ENCODE results near the gene MFSD8.
A peak's percentile ranks its signal among the peaks of the same experiment; 100 is the strongest.
"Not testable (repeated sequence)": the region's sequence is repeated elsewhere in the genome, so short reads cannot be mapped to it uniquely, and the experiment has no call there.

MFSD8 gene

DNA sequence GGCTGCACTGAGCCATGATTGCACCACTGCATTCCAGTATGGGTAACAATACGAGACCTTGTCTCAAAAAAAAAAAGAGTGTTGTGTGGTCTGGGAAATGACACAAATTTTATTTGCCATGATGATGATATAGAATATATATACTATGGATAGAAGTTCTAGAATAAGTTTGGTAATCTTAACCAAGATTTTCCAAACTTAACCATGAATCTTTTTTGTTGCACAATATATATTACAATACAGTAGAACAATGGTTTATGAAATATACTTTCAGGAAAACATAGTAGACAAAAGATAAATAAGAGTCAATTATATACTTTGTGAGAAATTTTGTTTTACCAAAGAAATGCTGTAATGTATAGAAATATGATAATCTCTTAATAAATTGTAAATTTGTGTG, 34.8 kb downstream of the MFSD8 start:
- DNase-seq = no peak

DNA sequence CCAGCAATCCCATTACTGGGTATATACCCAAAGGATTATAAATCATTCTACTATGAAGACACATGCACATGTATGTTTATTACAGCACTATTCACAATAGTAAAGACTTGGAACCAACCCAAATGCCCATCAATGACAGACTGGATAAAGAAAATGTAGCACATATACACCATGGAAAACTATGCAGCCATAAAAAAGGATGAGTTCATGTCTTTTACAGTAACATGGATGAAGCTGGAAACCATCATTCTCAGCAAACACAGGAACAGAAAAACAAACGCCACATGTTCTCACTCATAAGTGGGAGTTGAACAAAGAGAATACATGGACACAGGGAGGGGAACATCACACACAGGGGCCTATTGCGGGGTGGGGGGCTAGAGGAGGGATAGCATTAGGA, 39.3 kb downstream of the MFSD8 start:
- not testable (repeated sequence) for DNase-seq

DNA sequence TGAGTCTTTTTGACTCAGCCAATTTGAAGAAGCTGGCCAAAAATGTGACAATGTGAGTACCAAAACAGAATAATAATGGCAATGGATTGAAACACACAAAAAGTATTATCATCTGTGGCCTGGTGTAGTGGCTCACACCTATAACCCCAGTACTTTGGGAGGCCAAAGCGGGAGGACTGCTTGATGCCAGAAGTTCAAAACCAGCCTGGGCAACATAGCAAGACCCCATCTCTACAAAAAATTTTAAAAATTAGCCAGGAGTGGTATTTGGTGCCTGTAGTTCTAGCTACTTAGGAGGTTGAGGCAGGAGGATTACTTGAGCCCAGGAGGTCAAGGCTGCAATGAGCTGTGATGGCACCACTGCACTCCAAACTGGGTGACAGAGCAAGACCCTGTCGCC, 42.7 kb downstream of the MFSD8 start:
- no peak for DNase-seq

GRCh38 chr4:127920521-127920920, 44.5 kb downstream of the MFSD8 start:
- no peak for DNase-seq

- no peak for DNase-seq
Measured at GRCh38 chr4:127917151-127917550, 47.8 kb downstream of the MFSD8 start.

DNA sequence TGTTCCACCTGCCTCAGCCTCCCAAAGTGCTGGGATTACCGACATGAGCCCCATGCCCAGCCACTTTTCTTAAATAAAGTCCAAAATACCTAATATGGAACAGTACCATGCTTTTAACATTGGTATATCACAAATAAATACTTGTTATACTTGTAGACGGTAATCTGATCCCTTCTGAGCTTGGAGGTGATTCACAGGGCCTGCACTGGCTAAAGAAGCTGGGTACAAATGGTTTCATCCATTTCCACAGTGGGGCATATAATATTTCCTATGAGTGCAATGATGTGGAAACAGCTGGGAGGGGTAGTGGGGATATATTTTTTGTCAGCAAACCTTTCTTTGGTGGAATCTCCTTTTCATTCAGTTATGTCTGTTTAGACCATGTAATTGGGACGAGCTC, 48.5 kb downstream of the MFSD8 start:
- DNase-seq = no peak

DNA sequence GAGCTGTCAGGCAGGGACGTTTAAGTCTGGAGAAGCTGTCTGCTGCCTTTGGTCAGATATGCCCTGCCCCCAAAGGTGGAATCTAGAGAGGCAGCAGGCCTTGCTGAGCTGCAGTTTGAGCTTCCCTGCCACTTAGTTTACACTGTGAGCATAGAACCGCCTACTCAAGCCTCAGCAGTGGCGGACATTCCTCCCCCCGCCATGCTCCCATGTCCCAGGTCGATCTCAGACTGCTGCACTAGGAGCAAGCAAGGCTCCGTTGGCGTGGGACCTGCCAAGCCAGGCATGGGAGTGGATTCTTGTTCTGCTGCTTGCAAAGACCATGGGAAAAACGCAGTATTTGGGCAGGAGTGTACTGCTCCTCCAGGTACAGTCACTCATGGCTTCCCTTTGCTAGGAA, 59.9 kb downstream of the MFSD8 start:
- no peak for DNase-seq

DNA sequence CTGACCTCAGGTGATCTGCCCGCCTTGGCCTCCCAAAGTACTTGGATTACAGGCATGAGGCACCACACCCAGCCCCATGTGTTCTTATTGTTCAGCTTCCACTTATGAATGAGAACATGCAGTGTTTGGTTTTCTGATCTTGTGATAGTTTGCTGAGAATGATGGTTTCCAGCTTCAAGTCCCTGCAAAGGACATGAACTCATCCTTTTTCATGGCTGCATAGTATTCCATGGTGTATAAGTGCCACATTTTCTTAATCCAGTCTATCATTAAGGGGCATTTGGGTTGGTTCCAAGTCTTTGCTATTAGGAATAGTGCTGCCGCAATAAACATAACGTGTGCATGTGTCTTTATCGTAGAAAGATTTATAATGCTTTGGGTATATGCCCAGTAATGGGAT, 65.3 kb downstream of the MFSD8 start:
- not testable (repeated sequence) for DNase-seq

DNA sequence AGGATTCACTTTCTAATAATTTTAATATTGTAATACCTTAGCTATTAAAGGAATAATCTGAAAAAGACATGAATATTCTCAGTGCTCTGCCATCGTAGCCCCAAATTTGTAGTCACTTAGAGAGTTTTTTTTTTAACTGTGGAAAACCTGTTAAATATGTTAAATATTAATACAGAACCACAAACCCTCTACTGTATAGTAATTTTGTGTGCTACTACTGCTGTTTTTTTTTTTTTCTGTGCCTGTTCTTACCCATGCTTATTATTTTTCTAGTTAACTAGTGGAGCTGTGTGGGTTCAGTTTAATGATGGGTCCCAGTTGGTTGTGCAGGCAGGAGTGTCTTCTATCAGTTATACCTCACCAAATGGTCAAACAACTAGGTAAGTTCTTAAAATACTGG, 68.4 kb downstream of the MFSD8 start:
- no peak for DNase-seq

GRCh38 chr4:127896069-127896468, 68.9 kb downstream of the MFSD8 start:
- no peak for DNase-seq

GRCh38 chr4:127889903-127890302, 75.1 kb downstream of the MFSD8 start:
- no peak for DNase-seq

GRCh38 chr4:127888559-127888958, 76.4 kb downstream of the MFSD8 start:
- DNase-seq = no peak

DNA sequence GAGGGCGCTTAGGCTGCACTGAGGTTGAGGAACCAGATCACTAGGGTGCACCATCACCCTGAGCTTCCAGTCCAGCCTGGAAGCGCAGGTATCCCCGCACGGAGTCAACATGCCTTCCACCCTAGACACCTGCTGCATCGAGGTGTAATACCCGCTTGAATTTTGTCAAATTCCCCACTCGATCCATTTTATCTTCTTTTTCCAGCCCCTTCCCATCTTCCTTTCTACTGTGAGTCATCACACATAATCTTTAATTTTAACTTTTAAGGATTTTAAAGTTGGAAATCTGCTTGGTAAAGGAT, 83.5 kb downstream of the MFSD8 start:
- DNase-seq = no peak

- peak; percentile 92 for DNase-seq
Measured at GRCh38 chr4:127880763-127881562, 84.0 kb downstream of the MFSD8 start, which contains the start of gene PLK4. Gene PLK4 (plus strand): TSS chr4:127880893. CDS start chr4:127881135, 242 bp downstream.

DNA sequence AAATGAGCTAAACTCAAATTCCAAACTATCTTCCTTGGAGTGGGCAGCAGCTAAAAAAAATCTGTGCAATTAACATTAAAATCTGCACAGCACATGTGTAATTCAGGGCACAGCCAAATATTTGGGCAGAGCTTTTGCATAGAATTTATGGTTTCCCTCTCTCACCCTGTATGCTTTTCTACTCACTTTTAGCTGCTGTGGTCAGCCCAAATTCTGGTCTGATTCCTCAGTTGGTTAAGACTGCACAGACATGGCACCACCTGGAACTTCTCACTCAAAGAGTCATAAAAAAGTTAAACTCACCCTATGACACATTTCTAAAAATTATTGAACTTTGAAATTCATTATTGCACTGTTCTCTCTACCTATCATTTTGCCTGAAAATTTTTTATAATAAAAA, 89.2 kb downstream of the MFSD8 start:
- no peak for DNase-seq

- DNase-seq = no peak
Measured at GRCh38 chr4:127870688-127871087, 94.3 kb downstream of the MFSD8 start.

DNA sequence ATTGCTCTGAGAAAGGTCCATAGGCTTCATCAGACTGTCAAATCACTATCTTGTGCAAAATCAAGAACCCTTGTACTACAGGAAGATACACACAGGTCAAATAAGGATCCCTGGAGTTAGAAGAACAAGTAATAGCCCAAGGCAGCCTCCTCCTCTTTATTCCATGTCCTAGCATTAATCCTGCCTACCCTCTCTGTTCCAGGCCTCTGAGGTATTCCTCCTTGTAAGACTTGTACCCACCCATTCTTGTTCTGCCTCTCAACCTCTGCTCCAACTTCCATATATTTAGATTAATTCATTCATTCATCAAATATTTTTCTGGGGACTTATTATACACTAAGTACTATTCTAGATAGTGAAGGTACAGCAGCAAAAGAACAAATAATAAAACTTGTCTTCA, 94.7 kb downstream of the MFSD8 start:
- no peak for DNase-seq

GRCh38 chr4:127868196-127868595, 96.8 kb downstream of the MFSD8 start:
- no peak for DNase-seq
